Smooth muscle cell (in vitro differentiated cells): ENCODE measurements around the gene EML3. TPM values are rescaled to one million over a fixed set of nuclear protein-coding genes. Genes with fewer than 3 reads are reported as not detected.
A peak's percentile ranks its signal among the peaks of the same experiment; 100 is the strongest.
"Not testable (repeated sequence)": the region's sequence is repeated elsewhere in the genome, so short reads cannot be mapped to it uniquely, and the experiment has no call there.

ENCODE experiments used
- DNase-seq: peaks from one replicate; lab custom pipeline; 2025; ENCODE audit not compliant: unreplicated experiment; lab: John Stamatoyannopoulos, UW
- H2AFZ ChIP-seq: fragments of 200-600 bp; sonication (generic); 2 replicates; pipeline ENCODE4 v1.6.0; 2016; ENCODE audit warnings: antibody characterized with exemption, low read depth, mild to moderate bottlenecking
- H3F3A ChIP-seq: fragments of 200-600 bp; sonication (generic); 2 replicates; pipeline ENCODE4 v1.6.0; 2017; ENCODE audit warnings: antibody characterized with exemption, low read depth
- H3K27ac ChIP-seq: fragments of 200-600 bp; sonication (generic); 2 replicates; pipeline ENCODE4 v1.5.1; 2016; ENCODE audit warnings: low read depth, mild to moderate bottlenecking
- H3K27me3 ChIP-seq: fragments of 200-600 bp; sonication (generic); 2 replicates; pipeline ENCODE4 v1.6.1; 2016; ENCODE audit warnings: low read depth, mild to moderate bottlenecking
- H3K36me3 ChIP-seq: fragments of 200-600 bp; sonication (generic); 2 replicates; pipeline ENCODE4 v1.5.1; 2016; ENCODE audit warnings: low read depth
- H3K4me1 ChIP-seq: fragments of 200-600 bp; sonication (generic); 2 replicates; pipeline ENCODE4 v1.5.1; 2016; ENCODE audit warnings: low read depth
- H3K4me2 ChIP-seq: fragments of 200-600 bp; sonication (generic); 2 replicates; pipeline ENCODE4 v1.6.0; 2016; ENCODE audit warnings: mild to moderate bottlenecking
- H3K4me3 ChIP-seq: fragments of 200-600 bp; sonication (generic); 2 replicates; pipeline ENCODE4 v1.5.1; 2016; ENCODE audit warnings: mild to moderate bottlenecking
- H3K79me2 ChIP-seq: fragments of 200-600 bp; sonication (generic); 2 replicates; pipeline ENCODE4 v1.6.0; 2016; ENCODE audit warnings: low read depth, mild to moderate bottlenecking
- H3K9ac ChIP-seq: fragments of 200-600 bp; sonication (generic); 2 replicates; pipeline ENCODE4 v1.6.0; 2016; ENCODE audit warnings: low read depth
- H3K9me3 ChIP-seq: fragments of 200-600 bp; sonication (generic); replicated peaks from 2 replicates; pipeline ENCODE4 v1.5.1; 2016; ENCODE audit warnings: low read depth
- H4K20me1 ChIP-seq: fragments of 200-600 bp; sonication (generic); 2 replicates; pipeline ENCODE4 v1.6.0; 2016; ENCODE audit warnings: low read depth
- CTCF ChIP-seq: fragments of 200-600 bp; sonication (generic); IDR thresholded peaks from 2 replicates; pipeline ENCODE4 v1.5.1; 2017; ENCODE audit warnings: borderline replicate concordance, mild to moderate bottlenecking, antibody characterized with exemption; ENCODE audit not compliant: insufficient read depth, poor library complexity, severe bottlenecking
- WGBS: methylation state at CpG from one replicate; pipeline ENCODE4 v1.1.7; 2016; ENCODE audit warnings: low lambda C conversion rate; 5-methylcytosine and 5-hydroxymethylcytosine counted together
- polyA plus RNA-seq: library from polyadenylated mRNA; unstranded; fragments of >200 nt; fragmentation: Nextera tagmentation; extraction: Ambion mirVana; gene quantifications from 2 replicates; pipeline ENCODE4 v1.2.1, GENCODE V29; 2016
- total RNA-seq: library from RNA; depleted of rRNA; stranded (reverse); fragments of >200 nt; gene quantifications from 2 replicates; pipeline ENCODE4 v1.2.3, GENCODE V29; 2014

EML3 gene
- total and polyA plus RNA-seq, 2 experiments from 2014 or later = 35.0 to 36.8 TPM

- no peaks in the 10 kb centered on the region for H3K27me3 ChIP-seq
- H3K9ac ChIP-seq = peak within 1 kb of the TSS; percentile 97
- H4K20me1 ChIP-seq = peaks cover 44% of the 10 kb centered on the region
- H3K9me3 ChIP-seq = no peaks in the 10 kb centered on the region
- H3K36me3 ChIP-seq = no peaks in the 10 kb centered on the region
- peaks cover 11% of the 10 kb centered on the region for H3K4me1 ChIP-seq
- peak within 1 kb of the TSS; percentile 92 for H3K4me2 ChIP-seq
- H2AFZ ChIP-seq = peak within 1 kb of the TSS; percentile 84
- peak; percentile 90 for DNase-seq
- no peak for TF ChIP-seq CTCF
- H3F3A ChIP-seq = peaks cover 5% of the 10 kb centered on the region
- 1% methylated on average over 46 of the region's 46 CpGs for WGBS
- peak within 1 kb of the TSS; percentile 97 for H3K4me3 ChIP-seq
- H3K27ac ChIP-seq = peak within 1 kb of the TSS; percentile 94
- H3K79me2 ChIP-seq = peaks cover 70% of the 10 kb centered on the region
Observed at GRCh38 chr11:62573592-62574362, 38.8 kb downstream of the EML3 start, which contains the start of gene EEF1G. EEF1G (minus strand) TSS chr11:62573891; CDS start chr11:62573842, 49 bp downstream.

DNA sequence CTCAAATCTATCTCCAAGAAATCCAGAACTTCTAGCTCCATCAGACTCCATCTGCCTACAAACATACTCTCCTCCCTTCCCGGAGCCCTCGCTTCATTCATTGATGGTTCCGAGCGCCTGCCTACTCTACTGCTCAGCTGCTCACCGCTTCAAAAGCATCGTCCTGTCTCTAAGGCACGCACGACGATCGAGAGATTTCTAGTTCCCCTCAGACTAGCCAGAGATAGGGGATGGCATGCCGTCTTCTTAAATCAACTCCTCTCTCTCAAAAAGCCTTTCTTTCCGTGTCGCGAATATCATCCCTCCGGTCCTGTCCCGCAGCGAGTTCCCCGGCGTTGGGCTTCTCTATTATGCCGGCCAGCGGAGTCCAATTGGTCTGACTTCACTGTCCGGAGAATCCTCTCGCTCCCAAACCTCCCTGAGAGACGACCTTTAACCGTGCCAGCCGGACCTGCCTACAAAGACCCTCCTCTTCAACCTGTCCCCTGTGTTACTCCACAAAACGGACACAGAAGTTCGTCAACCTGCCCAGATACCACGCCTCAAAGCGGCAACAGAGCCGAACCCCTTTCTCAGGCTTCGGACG is 39.5 kb downstream of the EML3 start:
- Histone ChIP-seq H3F3A (peaks cover 5% of the 10 kb centered on the region), H3K27ac (peak overlapping the region; percentile 79), H2AFZ (peak overlapping the region; percentile 84), H3K36me3 (no peaks in the 10 kb centered on the region), H3K4me2 (peak overlapping the region; percentile 92), H3K9ac (peak overlapping the region; percentile 89), H4K20me1 (peaks cover 49% of the 10 kb centered on the region), H3K4me1 (peaks cover 11% of the 10 kb centered on the region), H3K9me3 (no peaks in the 10 kb centered on the region), H3K4me3 (peak overlapping the region; percentile 97), H3K27me3 (no peaks in the 10 kb centered on the region), H3K79me2 (peaks cover 75% of the 10 kb centered on the region)
- TF ChIP-seq CTCF = no peak
- DNase-seq = no peak
- under 1% methylated on average over 33 of the region's 33 CpGs for WGBS

DNA sequence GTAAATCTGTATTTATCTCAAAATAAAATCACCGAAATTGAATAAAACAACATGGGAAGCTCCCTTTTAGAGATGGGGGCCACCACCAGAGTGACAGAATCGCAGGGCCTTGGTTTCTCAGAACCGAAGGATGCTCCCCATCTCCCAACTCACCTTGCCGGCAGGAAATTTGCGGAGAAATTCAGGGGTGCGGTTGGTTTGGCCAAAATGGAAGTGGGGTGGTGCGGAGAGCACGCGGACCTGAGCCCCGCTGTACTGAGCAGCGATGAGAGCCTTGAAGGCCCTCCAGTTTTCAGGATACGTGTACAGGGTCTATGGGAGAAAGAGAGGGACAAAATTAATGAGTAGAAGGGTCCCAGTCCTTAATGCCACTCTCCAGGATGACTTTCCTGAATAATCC is 40.1 kb downstream of the EML3 start:
- peaks cover 5% of the 10 kb centered on the region for H3F3A ChIP-seq
- peak overlapping the region; percentile 89 for H3K9ac ChIP-seq
- WGBS = 76% methylated on average over 12 of the region's 12 CpGs
- peaks cover 55% of the 10 kb centered on the region for H4K20me1 ChIP-seq
- peaks cover 11% of the 10 kb centered on the region for H3K4me1 ChIP-seq
- no peak for TF ChIP-seq CTCF
- H3K4me3 ChIP-seq = peak overlapping the region; percentile 97
- peaks cover 81% of the 10 kb centered on the region for H3K79me2 ChIP-seq
- peak overlapping the region; percentile 92 for H3K4me2 ChIP-seq
- no peaks in the 10 kb centered on the region for H3K36me3 ChIP-seq
- H3K27ac ChIP-seq = peak overlapping the region; percentile 79
- DNase-seq = no peak
- no peaks in the 10 kb centered on the region for H3K27me3 ChIP-seq
- H3K9me3 ChIP-seq = no peaks in the 10 kb centered on the region
- no peak overlapping the region for H2AFZ ChIP-seq

GRCh38 chr11:62571493-62571892 is 41.1 kb downstream of the EML3 start:
- not testable (repeated sequence) for H2AFZ ChIP-seq, H3K27me3 ChIP-seq, H3K36me3 ChIP-seq, DNase-seq, H3K9ac ChIP-seq, H3K9me3 ChIP-seq, H3K4me3 ChIP-seq, H3F3A ChIP-seq, H3K4me2 ChIP-seq
- H3K79me2 ChIP-seq = peaks cover 89% of the 10 kb centered on the region
- H3K4me1 ChIP-seq = peaks cover 11% of the 10 kb centered on the region
- 95% methylated on average over 5 of the region's 5 CpGs for WGBS
- H4K20me1 ChIP-seq = peaks cover 63% of the 10 kb centered on the region
- H3K27ac ChIP-seq = peak overlapping the region; percentile 79

- H3K79me2 ChIP-seq = peaks cover 89% of the 10 kb centered on the region
- not testable (repeated sequence) for H3K27me3 ChIP-seq, H2AFZ ChIP-seq, H3K9ac ChIP-seq, H3F3A ChIP-seq, H3K4me3 ChIP-seq, H3K27ac ChIP-seq, H3K4me2 ChIP-seq, DNase-seq, H3K9me3 ChIP-seq
- peaks cover 10% of the 10 kb centered on the region for H3K36me3 ChIP-seq
- peaks cover 69% of the 10 kb centered on the region for H4K20me1 ChIP-seq
- 95% methylated on average over 5 of the region's 5 CpGs for WGBS
- H3K4me1 ChIP-seq = peaks cover 11% of the 10 kb centered on the region
Observed at GRCh38 chr11:62570903-62571302, 41.7 kb downstream of the EML3 start.
